Mesenchymal stem cell (in vitro differentiated cells and primary cell): ENCODE measurements around the gene CNBD2.

ENCODE experiments used
- DNase-seq: peaks from one replicate; pipeline ENCODE4 v3.0.0-alpha.2; 2013
- H2AFZ ChIP-seq: one replicate; pipeline ENCODE4 v1.6.1; 2013; ENCODE audit warnings: low read depth, mild to moderate bottlenecking, control low read depth, inconsistent platforms, low read length, moderate library complexity
- H2AK5ac ChIP-seq: 2 replicates; pipeline ENCODE4 v1.6.1; 2013; ENCODE audit warnings: low read length, moderate library complexity, mild to moderate bottlenecking, inconsistent platforms; ENCODE audit not compliant: severe bottlenecking
- H2BK120ac ChIP-seq: one replicate; pipeline ENCODE4 v1.6.1; 2013; ENCODE audit warnings: low read depth, mild to moderate bottlenecking, inconsistent platforms, low read length, moderate library complexity
- H2BK12ac ChIP-seq, 2 experiments: one replicate each; pipeline ENCODE4 v1.6.1; 2013; ENCODE audit warnings: inconsistent platforms in 2 of 2, low read length in 2 of 2, mild to moderate bottlenecking in 2 of 2, moderate library complexity in 2 of 2, control low read depth in 1 of 2
- H2BK15ac ChIP-seq: one replicate; pipeline ENCODE4 v1.6.1; 2013; ENCODE audit warnings: mild to moderate bottlenecking, low read depth, inconsistent platforms; ENCODE audit not compliant: poor library complexity, severe bottlenecking
- H2BK5ac ChIP-seq: 2 replicates; pipeline ENCODE4 v1.6.1; 2013; ENCODE audit warnings: low read depth, mild to moderate bottlenecking, low read length, control low read depth, inconsistent platforms; ENCODE audit not compliant: poor library complexity, severe bottlenecking
- H3K14ac ChIP-seq, 2 experiments: one replicate each; pipeline ENCODE4 v1.6.1; 2013; ENCODE audit warnings: inconsistent platforms in 2 of 2, low read length in 2 of 2, control low read depth in 1 of 2, mild to moderate bottlenecking in 1 of 2, moderate library complexity in 1 of 2
- H3K18ac ChIP-seq, 2 experiments: one replicate each; pipeline ENCODE4 v1.6.1; 2013; ENCODE audit warnings: inconsistent platforms in 2 of 2, low read length in 2 of 2, control low read depth in 1 of 2, low read depth in 1 of 2, mild to moderate bottlenecking in 1 of 2
- H3K23ac ChIP-seq, 2 experiments: one replicate each; pipeline ENCODE4 v1.6.1; 2013; ENCODE audit warnings: inconsistent platforms in 2 of 2, low read length in 2 of 2, mild to moderate bottlenecking in 2 of 2, moderate library complexity in 2 of 2, control low read depth in 1 of 2
- H3K27ac ChIP-seq: 2 replicates; pipeline ENCODE4 v1.5.1; 2013; ENCODE audit warnings: mild to moderate bottlenecking, moderate library complexity, low read length, control low read depth, inconsistent platforms; ENCODE audit not compliant: poor library complexity, severe bottlenecking
- H3K27me3 ChIP-seq, 2 experiments: 2 replicates each; pipeline versions ENCODE4 v1.6.1 to v1.7.0; 2013; ENCODE audit warnings: low read length in 2 of 2, mild to moderate bottlenecking in 2 of 2, moderate library complexity in 2 of 2, control low read depth in 1 of 2, inconsistent platforms in 1 of 2; ENCODE audit not compliant: control insufficient read depth in 1 of 2, insufficient read depth in 1 of 2
- H3K36me3 ChIP-seq, 2 experiments: 2 replicates each; pipeline versions ENCODE4 v1.6.1 to v1.7.0; 2013; ENCODE audit warnings: low read length in 2 of 2, control low read depth in 1 of 2, inconsistent platforms in 1 of 2, low read depth in 1 of 2, mild to moderate bottlenecking in 1 of 2; ENCODE audit not compliant: insufficient read depth in 2 of 2, control insufficient read depth in 1 of 2
- H3K4ac ChIP-seq, 2 experiments: one replicate each; pipeline ENCODE4 v1.6.1; 2013; ENCODE audit warnings: inconsistent platforms in 2 of 2, low read length in 2 of 2, mild to moderate bottlenecking in 2 of 2, moderate library complexity in 2 of 2, control low read depth in 1 of 2, low read depth in 1 of 2
- H3K4me1 ChIP-seq: 2 replicates; pipeline ENCODE4 v1.6.1; 2013; ENCODE audit warnings: low read depth, low read length, control low read depth; ENCODE audit not compliant: control insufficient read depth, insufficient read depth
- H3K4me2 ChIP-seq: 2 replicates; pipeline ENCODE4 v1.6.1; 2013; ENCODE audit warnings: low read length, mild to moderate bottlenecking, inconsistent platforms; ENCODE audit not compliant: poor library complexity, severe bottlenecking
- H3K4me3 ChIP-seq, 2 experiments: 2 replicates each; pipeline versions ENCODE4 v1.5.1 to v1.7.0; 2013; ENCODE audit warnings: low read length in 2 of 2, mild to moderate bottlenecking in 2 of 2, control low read depth in 1 of 2, low read depth in 1 of 2; ENCODE audit not compliant: insufficient read depth in 1 of 2
- H3K79me1 ChIP-seq: replicated peaks from 2 replicates; pipeline ENCODE4 v1.6.1; 2013; ENCODE audit warnings: mild to moderate bottlenecking, control low read depth, low read length, inconsistent platforms; ENCODE audit not compliant: poor library complexity, severe bottlenecking
- H3K9ac ChIP-seq: 2 replicates; pipeline ENCODE4 v1.7.0; 2013; ENCODE audit warnings: mild to moderate bottlenecking, low read length, moderate library complexity
- H3K9me3 ChIP-seq: 2 replicates; pipeline ENCODE4 v1.7.0; 2013; ENCODE audit warnings: mild to moderate bottlenecking, low read length; ENCODE audit not compliant: control insufficient read depth
- H4K8ac ChIP-seq: one replicate; pipeline ENCODE4 v1.6.1; 2013; ENCODE audit warnings: inconsistent platforms, mild to moderate bottlenecking, low read length, moderate library complexity
- H4K91ac ChIP-seq: one replicate; pipeline ENCODE4 v1.6.1; 2013; ENCODE audit warnings: mild to moderate bottlenecking, low read length, inconsistent platforms
- WGBS: methylation state at CpG from one replicate; pipeline ENCODE4 v1.1.7; 2013; ENCODE audit warnings: mixed read lengths; 5-methylcytosine and 5-hydroxymethylcytosine counted together

Gene CNBD2

DNA sequence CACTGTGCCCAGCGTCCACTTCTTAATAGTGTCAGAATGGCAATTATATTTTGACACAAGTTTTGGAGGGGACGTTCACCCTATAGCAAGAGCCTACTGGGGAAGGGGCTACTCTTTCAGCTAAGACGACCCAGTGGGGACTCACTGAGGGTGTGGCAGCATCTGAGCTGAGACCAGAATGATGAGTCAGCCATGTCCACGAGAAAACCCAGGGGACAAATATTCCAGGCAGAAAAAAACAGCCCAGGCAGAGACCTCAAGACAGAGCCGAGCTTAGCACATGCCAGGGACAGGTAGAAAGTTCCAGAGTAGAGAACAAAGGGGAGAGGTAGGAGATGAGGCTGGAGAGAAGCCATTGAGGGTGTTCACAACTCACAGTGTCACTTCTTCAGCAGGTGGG, 11.2 kb downstream of the CNBD2 start:
- H3K23ac ChIP-seq, result no peak overlapping the region
- H4K91ac ChIP-seq, result no peak overlapping the region
- no peak overlapping the region for H2BK15ac ChIP-seq
- no peak overlapping the region for H2BK120ac ChIP-seq
- no peaks in the 10 kb centered on the region for H3K79me1 ChIP-seq
- H3K18ac ChIP-seq, result no peak overlapping the region
- H4K8ac ChIP-seq, result no peak overlapping the region
- H3K9ac ChIP-seq, result no peak overlapping the region
- no peak overlapping the region for H3K4me3 ChIP-seq
- H3K27me3 ChIP-seq, result peaks cover 0 to 17% of the 10 kb centered on the region in 2 experiments
- WGBS, result 53% methylated on average over 5 of the region's 5 CpGs
- no peak overlapping the region for H3K27ac ChIP-seq
- no peaks in the 10 kb centered on the region for H3K4me1 ChIP-seq
- H3K14ac ChIP-seq, result no peak overlapping the region
- no peak overlapping the region for H2AFZ ChIP-seq
- H3K4ac ChIP-seq, result no peak overlapping the region
- no peak overlapping the region for H2BK5ac ChIP-seq
- H2AK5ac ChIP-seq, result no peak overlapping the region
- no peaks in the 10 kb centered on the region for H3K9me3 ChIP-seq
- no peak overlapping the region for H2BK12ac ChIP-seq
- H3K36me3 ChIP-seq, result no peaks in the 10 kb centered on the region
- no peak overlapping the region for H3K4me2 ChIP-seq
- DNase-seq, result no peak

DNA sequence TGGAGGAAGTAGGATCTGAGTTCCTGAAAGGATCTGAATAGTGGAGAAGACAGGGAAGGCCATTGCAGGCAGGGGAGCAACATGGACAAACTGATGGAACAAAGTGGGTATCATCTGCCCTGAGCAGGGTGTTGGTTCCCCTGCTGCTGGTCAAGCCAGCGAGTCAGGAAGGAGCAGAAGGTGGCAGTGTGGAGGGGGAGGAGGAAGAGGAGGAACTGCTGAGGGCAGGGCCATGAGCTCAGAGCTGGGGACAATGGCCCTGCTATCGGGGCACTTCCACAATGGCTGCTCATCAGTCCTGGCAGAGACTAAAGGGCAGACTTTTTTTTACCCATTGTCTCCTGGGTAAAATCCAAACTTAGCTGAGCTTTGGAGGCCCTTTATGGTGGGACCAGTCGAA, 13.6 kb downstream of the CNBD2 start:
- Histone ChIP-seq H3K18ac (no peak overlapping the region), H3K4ac (no peak overlapping the region), H3K4me3 (no peak overlapping the region), H3K79me1 (no peaks in the 10 kb centered on the region), H2BK120ac (no peak overlapping the region), H3K27me3 (peaks cover 2 to 14% of the 10 kb centered on the region in 2 experiments), H3K9me3 (no peaks in the 10 kb centered on the region), H2AFZ (no peak overlapping the region), H4K91ac (no peak overlapping the region), H2BK5ac (no peak overlapping the region), H3K4me1 (no peaks in the 10 kb centered on the region), H2BK15ac (no peak overlapping the region), H3K4me2 (no peak overlapping the region), H3K9ac (no peak overlapping the region), H2BK12ac (no peak overlapping the region), H3K27ac (no peak overlapping the region), H3K23ac (no peak overlapping the region), H4K8ac (no peak overlapping the region), H2AK5ac (no peak overlapping the region), H3K36me3 (no peaks in the 10 kb centered on the region), H3K14ac (no peak overlapping the region)
- no peak for DNase-seq
- 63% methylated on average over 3 of the region's 3 CpGs for WGBS

DNA sequence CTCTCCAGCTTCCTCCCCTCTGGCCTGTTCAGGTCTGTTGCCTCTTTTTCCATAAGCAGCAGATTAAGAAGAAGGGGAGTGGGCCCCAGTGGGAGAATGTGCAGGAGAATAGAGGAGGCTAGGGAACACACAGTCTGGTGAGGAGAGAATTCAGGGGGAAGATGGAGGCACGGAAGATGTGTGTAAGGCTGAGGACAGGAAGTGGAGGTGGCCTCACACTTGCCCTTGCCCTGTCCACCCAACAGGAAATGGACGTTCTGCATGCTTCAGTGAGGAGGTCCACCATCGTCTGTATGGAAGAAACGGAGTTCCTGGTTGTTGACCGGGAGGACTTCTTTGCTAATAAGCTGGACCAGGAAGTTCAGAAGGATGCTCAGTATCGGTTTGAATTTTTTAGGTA, 16.0 kb downstream of the CNBD2 start:
- H2BK15ac ChIP-seq, result no peak overlapping the region
- no peak overlapping the region for H3K18ac ChIP-seq
- H3K27me3 ChIP-seq, result peaks cover 3 to 23% of the 10 kb centered on the region in 2 experiments
- no peaks in the 10 kb centered on the region for H3K36me3 ChIP-seq
- no peak overlapping the region for H2BK12ac ChIP-seq
- no peak overlapping the region for H3K27ac ChIP-seq
- H2BK5ac ChIP-seq, result no peak overlapping the region
- 71% methylated on average over 5 of the region's 6 CpGs for WGBS
- H4K8ac ChIP-seq, result no peak overlapping the region
- H3K9me3 ChIP-seq, result no peaks in the 10 kb centered on the region
- H3K4ac ChIP-seq, result no peak overlapping the region
- no peak overlapping the region for H3K23ac ChIP-seq
- H2AK5ac ChIP-seq, result no peak overlapping the region
- H3K4me1 ChIP-seq, result no peaks in the 10 kb centered on the region
- H3K14ac ChIP-seq, result no peak overlapping the region
- H3K79me1 ChIP-seq, result no peaks in the 10 kb centered on the region
- H3K4me3 ChIP-seq, result no peak overlapping the region
- no peak overlapping the region for H2AFZ ChIP-seq
- no peak for DNase-seq
- H2BK120ac ChIP-seq, result no peak overlapping the region
- no peak overlapping the region for H4K91ac ChIP-seq
- no peak overlapping the region for H3K9ac ChIP-seq
- no peak overlapping the region for H3K4me2 ChIP-seq

DNA sequence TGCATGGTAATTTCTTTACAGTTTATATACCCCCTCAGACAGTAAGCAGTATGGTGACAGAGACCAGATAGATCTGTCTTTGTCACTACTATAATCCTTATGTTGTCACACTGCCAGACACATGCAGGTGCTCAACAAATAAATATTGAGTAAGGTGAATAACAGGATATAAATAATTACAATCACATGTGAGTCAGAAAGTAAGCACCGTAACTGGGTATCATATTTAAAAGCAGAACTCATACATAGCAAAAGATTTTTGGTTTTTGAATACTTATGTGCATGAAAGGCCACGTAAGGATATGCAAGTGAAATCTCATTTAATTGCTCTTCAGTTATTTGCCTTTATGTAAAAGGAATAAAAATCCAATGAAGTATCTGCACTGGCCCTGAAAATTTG, 17.4 kb downstream of the CNBD2 start:
- H3K27me3 ChIP-seq, result peaks cover 3 to 22% of the 10 kb centered on the region in 2 experiments
- H3K9me3 ChIP-seq, result no peaks in the 10 kb centered on the region
- no peak overlapping the region for H3K4me2 ChIP-seq
- WGBS, result no CpG with 5 or more reads among the region's 2 CpGs
- no peak overlapping the region for H2AFZ ChIP-seq
- H2BK12ac ChIP-seq, result no peak overlapping the region
- no peak overlapping the region for H2BK15ac ChIP-seq
- no peak overlapping the region for H3K18ac ChIP-seq
- H3K9ac ChIP-seq, result no peak overlapping the region
- H3K4me3 ChIP-seq, result no peak overlapping the region
- H3K79me1 ChIP-seq, result no peaks in the 10 kb centered on the region
- H2AK5ac ChIP-seq, result no peak overlapping the region
- H4K91ac ChIP-seq, result no peak overlapping the region
- no peak overlapping the region for H3K23ac ChIP-seq
- H3K27ac ChIP-seq, result no peak overlapping the region
- no peak overlapping the region for H3K14ac ChIP-seq
- H3K36me3 ChIP-seq, result no peaks in the 10 kb centered on the region
- no peak overlapping the region for H2BK120ac ChIP-seq
- H4K8ac ChIP-seq, result no peak overlapping the region
- no peak overlapping the region for H3K4ac ChIP-seq
- H2BK5ac ChIP-seq, result no peak overlapping the region
- no peak for DNase-seq
- H3K4me1 ChIP-seq, result no peaks in the 10 kb centered on the region
